Neural cell (in vitro differentiated cells): ENCODE results near the gene P3H2. TPM values are rescaled to one million over a fixed set of nuclear protein-coding genes. Genes with fewer than 3 reads are reported as not detected.
"Not testable (repeated sequence)": the region's sequence is repeated elsewhere in the genome, so short reads cannot be mapped to it uniquely, and the experiment has no call there.

Experiments
- H2AFZ ChIP-seq: fragments of 200-600, 300-800 bp; sonication (generic), shearing (Covaris generic); 2 replicates; pipeline ENCODE4 v1.6.0; 2014; ENCODE audit warnings: low read depth, mild to moderate bottlenecking, antibody characterized with exemption, low read length, moderate library complexity
- H3F3A ChIP-seq: fragments of 200-600 bp; shearing (Covaris generic); 2 replicates; pipeline ENCODE4 v1.6.1; 2016; ENCODE audit warnings: mild to moderate bottlenecking, moderate library complexity, mixed read lengths, antibody characterized with exemption, low read length; ENCODE audit not compliant: insufficient read depth, poor library complexity, severe bottlenecking
- H3K27ac ChIP-seq: fragments of 200-600, 300-800 bp; sonication (generic), shearing (Covaris generic); 2 replicates; pipeline ENCODE4 v1.5.1; 2014; ENCODE audit warnings: mild to moderate bottlenecking, low read length, moderate library complexity
- H3K27me3 ChIP-seq: fragments of 300-800, 200-600 bp; sonication (generic), shearing (Covaris generic); 2 replicates; pipeline ENCODE4 v1.6.0; 2014; ENCODE audit warnings: mild to moderate bottlenecking, low read depth, low read length, moderate library complexity; ENCODE audit not compliant: insufficient read depth
- H3K36me3 ChIP-seq: fragments of 300-800, 200-600 bp; sonication (generic), shearing (Covaris generic); 2 replicates; pipeline ENCODE4 v1.5.1; 2014; ENCODE audit warnings: mild to moderate bottlenecking, antibody characterized with exemption, low read length, moderate library complexity; ENCODE audit not compliant: insufficient read depth
- H3K4me2 ChIP-seq: fragments of 300-800, 200-600 bp; sonication (generic), shearing (Covaris generic); 2 replicates; pipeline ENCODE4 v1.6.0; 2014; ENCODE audit warnings: mild to moderate bottlenecking, low read length
- H3K4me3 ChIP-seq: fragments of 300-800, 200-600 bp; sonication (generic), shearing (Covaris generic); 2 replicates; pipeline ENCODE4 v1.5.1; 2014; ENCODE audit warnings: mild to moderate bottlenecking, low read length, moderate library complexity
- H3K79me2 ChIP-seq: fragments of 200-600 bp; shearing (Covaris generic); replicated peaks from 2 replicates; pipeline ENCODE4 v1.6.0; 2014; ENCODE audit warnings: mild to moderate bottlenecking, low read length, moderate library complexity; ENCODE audit not compliant: insufficient read depth
- H3K9ac ChIP-seq: fragments of 300-800, 200-600 bp; sonication (generic), shearing (Covaris generic); 2 replicates; pipeline ENCODE4 v1.6.1; 2016; ENCODE audit warnings: mild to moderate bottlenecking, low read length, mixed read lengths
- H3K9me2 ChIP-seq: fragments of 200-600 bp; shearing (Covaris generic); 2 replicates; pipeline ENCODE4 v1.6.1; 2016; ENCODE audit warnings: mild to moderate bottlenecking, low read length, mixed read lengths; ENCODE audit not compliant: insufficient read depth
- H3K9me3 ChIP-seq: fragments of 200-600, 300-800 bp; sonication (generic), shearing (Covaris generic); 2 replicates; pipeline ENCODE4 v1.6.1; 2016; ENCODE audit warnings: mild to moderate bottlenecking, mixed run types, low read length, moderate library complexity, mixed read lengths
- H4K20me1 ChIP-seq: fragments of 200-600 bp; shearing (Covaris generic); 2 replicates; pipeline ENCODE4 v1.6.1; 2016; ENCODE audit warnings: mild to moderate bottlenecking, mixed run types; ENCODE audit not compliant: insufficient read depth
- EP300 ChIP-seq: fragments of 450-650 bp; conservative IDR thresholded peaks from 2 replicates; pipeline ENCODE4 v1.6.1; 2014; ENCODE audit warnings: antibody characterized with exemption, mild to moderate bottlenecking, moderate library complexity; ENCODE audit not compliant: poor library complexity, severe bottlenecking
- EZH2 ChIP-seq: fragments of 200-600, 300-800 bp; shearing (Covaris generic), sonication (generic); IDR thresholded peaks from 2 replicates; pipeline ENCODE4 v1.6.1; 2014; ENCODE audit warnings: antibody characterized with exemption, low read length, borderline replicate concordance, mild to moderate bottlenecking; ENCODE audit not compliant: insufficient read depth, poor library complexity, severe bottlenecking
- MXI1 ChIP-seq: fragments of 450-650 bp; conservative IDR thresholded peaks from 2 replicates; pipeline ENCODE4 v1.6.1; 2014; ENCODE audit warnings: antibody characterized with exemption, mild to moderate bottlenecking; ENCODE audit not compliant: poor library complexity, severe bottlenecking
- POLR2AphosphoS5 ChIP-seq: IDR thresholded peaks from 2 replicates; pipeline ENCODE4 v1.6.1; 2012
- REST ChIP-seq: IDR thresholded peaks from 2 replicates; pipeline ENCODE4 v1.6.1; 2012; ENCODE audit warnings: borderline replicate concordance
- TAF1 ChIP-seq: IDR thresholded peaks from 2 replicates; pipeline ENCODE4 v1.6.1; 2012; ENCODE audit warnings: low read depth
- polyA plus RNA-seq: library from polyadenylated mRNA; depleted of rRNA; stranded (reverse); fragments of >200 nt; gene quantifications from 2 replicates; pipeline ENCODE4 v1.2.3, GENCODE V29; 2014

P3H2 gene
- polyA plus RNA-seq, 1 donor from 2014 or later: 0.68 TPM

- Histone ChIP-seq H3K27me3 (no peaks in the 10 kb centered on the region), H3K9ac (no peak overlapping the region), H3K27ac (no peak overlapping the region), H3K4me2 (no peak overlapping the region), H3K36me3 (no peaks in the 10 kb centered on the region), H3K4me3 (no peak overlapping the region), H4K20me1 (no peaks in the 10 kb centered on the region), H2AFZ (no peak overlapping the region), H3F3A (no peaks in the 10 kb centered on the region), H3K9me2 (no peaks in the 10 kb centered on the region), H3K9me3 (no peaks in the 10 kb centered on the region), H3K79me2 (no peaks in the 10 kb centered on the region)
- no peak for TF ChIP-seq TAF1
- TF ChIP-seq REST: no peak
- TF ChIP-seq EZH2: no peak
- no peak for TF ChIP-seq MXI1
- TF ChIP-seq EP300: no peak
Measured at GRCh38 chr3:190073264-190074008, 47.3 kb downstream of the P3H2 start.

GRCh38 chr3:190072856-190073255 is 47.8 kb downstream of the P3H2 start:
- no peaks in the 10 kb centered on the region for H3F3A ChIP-seq
- H3K9me2 ChIP-seq: no peaks in the 10 kb centered on the region
- H3K4me3 ChIP-seq: no peak overlapping the region
- H3K4me2 ChIP-seq: no peak overlapping the region
- no peaks in the 10 kb centered on the region for H4K20me1 ChIP-seq
- H3K27ac ChIP-seq: no peak overlapping the region
- H3K36me3 ChIP-seq: no peaks in the 10 kb centered on the region
- no peaks in the 10 kb centered on the region for H3K27me3 ChIP-seq
- H2AFZ ChIP-seq: no peak overlapping the region
- no peaks in the 10 kb centered on the region for H3K9me3 ChIP-seq
- no peak overlapping the region for H3K9ac ChIP-seq
- TF ChIP-seq POLR2AphosphoS5 (no peak), EP300 (no peak), MXI1 (no peak), TAF1 (no peak)
- H3K79me2 ChIP-seq: no peaks in the 10 kb centered on the region

GRCh38 chr3:190071921-190072320 is 48.8 kb downstream of the P3H2 start:
- not testable (repeated sequence) for H3K9ac ChIP-seq, H3K9me3 ChIP-seq, H4K20me1 ChIP-seq, H3K9me2 ChIP-seq, H2AFZ ChIP-seq, H3K4me3 ChIP-seq, H3K79me2 ChIP-seq, H3K27ac ChIP-seq, H3K36me3 ChIP-seq, H3F3A ChIP-seq, H3K4me2 ChIP-seq, H3K27me3 ChIP-seq
